Measurements from ENCODE around the gene BDKRB2.

DNA sequence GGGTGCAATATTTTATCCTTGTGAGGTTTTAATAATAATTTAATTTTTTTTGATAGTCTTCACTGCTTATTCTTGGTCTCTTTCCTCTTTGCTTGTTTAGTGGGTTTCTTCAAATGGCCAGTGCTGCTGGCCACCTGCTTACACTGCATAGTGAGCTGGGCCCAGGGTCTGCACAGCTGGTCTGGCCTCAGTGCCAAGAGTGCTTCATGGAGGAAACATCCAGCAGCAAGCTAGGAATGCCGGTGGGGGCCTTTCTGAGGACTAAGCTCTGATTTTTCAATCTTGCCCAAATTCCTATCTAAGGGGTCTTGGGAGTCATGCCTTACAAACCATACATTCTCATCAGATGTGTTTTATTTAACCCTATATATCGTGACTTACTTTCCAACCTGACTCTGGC lies 13.3 kb upstream of the BDKRB2 start:
- TF ChIP-seq POLR2A (IDR thresholded peaks at IDR 0.05) = no peak
- TF ChIP-seq, protein P1, sequence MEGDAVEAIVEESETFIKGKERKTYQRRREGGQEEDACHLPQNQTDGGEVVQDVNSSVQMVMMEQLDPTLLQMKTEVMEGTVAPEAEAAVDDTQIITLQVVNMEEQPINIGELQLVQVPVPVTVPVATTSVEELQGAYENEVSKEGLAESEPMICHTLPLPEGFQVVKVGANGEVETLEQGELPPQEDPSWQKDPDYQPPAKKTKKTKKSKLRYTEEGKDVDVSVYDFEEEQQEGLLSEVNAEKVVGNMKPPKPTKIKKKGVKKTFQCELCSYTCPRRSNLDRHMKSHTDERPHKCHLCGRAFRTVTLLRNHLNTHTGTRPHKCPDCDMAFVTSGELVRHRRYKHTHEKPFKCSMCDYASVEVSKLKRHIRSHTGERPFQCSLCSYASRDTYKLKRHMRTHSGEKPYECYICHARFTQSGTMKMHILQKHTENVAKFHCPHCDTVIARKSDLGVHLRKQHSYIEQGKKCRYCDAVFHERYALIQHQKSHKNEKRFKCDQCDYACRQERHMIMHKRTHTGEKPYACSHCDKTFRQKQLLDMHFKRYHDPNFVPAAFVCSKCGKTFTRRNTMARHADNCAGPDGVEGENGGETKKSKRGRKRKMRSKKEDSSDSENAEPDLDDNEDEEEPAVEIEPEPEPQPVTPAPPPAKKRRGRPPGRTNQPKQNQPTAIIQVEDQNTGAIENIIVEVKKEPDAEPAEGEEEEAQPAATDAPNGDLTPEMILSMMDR (IDR thresholded peaks at IDR 0.05) = no peak

Data from vagina (tissue), 2 donors.